Activated CD8-positive, alpha-beta T cell treated with anti-CD3 and anti-CD28 coated beads for 36 hours (primary cell): ENCODE data around the gene DDX3X. TPM values are rescaled to one million over a fixed set of nuclear protein-coding genes. Genes with fewer than 3 reads are reported as not detected.
"Not testable (repeated sequence)": the region's sequence is repeated elsewhere in the genome, so short reads cannot be mapped to it uniquely, and the experiment has no call there.

Experiments used
- ATAC-seq: fragments of 200-7000 bp; cut with Tn5 transposase; one replicate; pipeline ENCODE4 v1.10.0; 2021; ENCODE audit warnings: mild to moderate bottlenecking, moderate library complexity
- CTCF ChIA-PET: fragments of 350-600 bp; sonication (Branson Sonifier 250); formaldehyde crosslinking; loops from one replicate; lab custom pipeline; 2021; ENCODE audit warnings: antibody characterized with exemption; lab: Charles Lee
- POLR2A ChIA-PET: fragments of 350-600 bp; sonication (Branson Sonifier 250); formaldehyde crosslinking; loops from one replicate; lab custom pipeline; 2021; ENCODE audit warnings: antibody characterized with exemption; lab: Charles Lee
- DNase-seq: peaks from one replicate; pipeline ENCODE4 v3.0.0-alpha.2; 2020
- H3K27ac Mint-ChIP-seq: one replicate; pipeline ENCODE4 v1.8.0; 2021; ENCODE audit warnings: mild to moderate bottlenecking, mixed read lengths
- H3K27me3 Mint-ChIP-seq: one replicate; pipeline ENCODE4 v1.8.0; 2021; ENCODE audit warnings: mixed read lengths
- H3K36me3 Mint-ChIP-seq: one replicate; pipeline ENCODE4 v1.8.0; 2021; ENCODE audit warnings: low read depth, mixed read lengths
- H3K4me1 Mint-ChIP-seq: one replicate; pipeline ENCODE4 v1.8.0; 2021; ENCODE audit warnings: low read depth, mixed read lengths
- H3K4me3 Mint-ChIP-seq: one replicate; pipeline ENCODE4 v1.8.0; 2021; ENCODE audit warnings: mild to moderate bottlenecking, moderate library complexity, mixed read lengths
- H3K9me3 Mint-ChIP-seq: one replicate; pipeline ENCODE4 v1.8.0; 2021; ENCODE audit warnings: mixed read lengths
- CTCF ChIP-seq: fragments of 200-600 bp; IDR thresholded peaks from one replicate; pipeline ENCODE4 v1.8.0; 2022; ENCODE audit warnings: antibody characterized with exemption, mild to moderate bottlenecking
- intact Hi-C: fragments of 100-400 bp; cut with micrococcal nuclease; formaldehyde crosslinking; loops from one replicate; pipeline ENCODE4 v1.10.0; 2022
- total RNA-seq, 2 experiments: library from RNA; stranded (reverse); gene quantifications; one replicate each; pipeline ENCODE4 v1.2.3, GENCODE V29; 2021

Gene DDX3X
- total RNA-seq, 2 experiments from 2014 or later = 172 to 181 TPM

- Mint-ChIP-seq H3K27me3 (no peaks in the 10 kb centered on the region), H3K4me3 (no peak overlapping the region), H3K36me3 (no peaks in the 10 kb centered on the region), H3K4me1 (no peaks in the 10 kb centered on the region), H3K9me3 (no peaks in the 10 kb centered on the region), H3K27ac (no peak overlapping the region)
- ChIA-PET POLR2A (no interaction called here), CTCF (no interaction called here)
- ATAC-seq (no peak), DNase-seq (no peak)
- no peak for TF ChIP-seq CTCF
- intact Hi-C loops = no loop called here
Measured at GRCh38 chrX:41391606-41392005, 57.6 kb downstream of the DDX3X start.

GRCh38 chrX:41394293-41394692 is 60.3 kb downstream of the DDX3X start:
- no peak for ATAC-seq
- H3K9me3 Mint-ChIP-seq = no peaks in the 10 kb centered on the region
- ChIA-PET POLR2A (no interaction called here), CTCF (no interaction called here)
- no peaks in the 10 kb centered on the region for H3K4me1 Mint-ChIP-seq
- H3K36me3 Mint-ChIP-seq = no peaks in the 10 kb centered on the region
- no peak for TF ChIP-seq CTCF
- no peak overlapping the region for H3K4me3 Mint-ChIP-seq
- no peak overlapping the region for H3K27ac Mint-ChIP-seq
- DNase-seq = no peak
- intact Hi-C loops = no loop called here
- no peaks in the 10 kb centered on the region for H3K27me3 Mint-ChIP-seq

- intact Hi-C loops = no loop called here
- Mint-ChIP-seq H3K27ac (no peak overlapping the region), H3K36me3 (no peaks in the 10 kb centered on the region), H3K4me3 (no peak overlapping the region), H3K9me3 (no peaks in the 10 kb centered on the region), H3K4me1 (no peaks in the 10 kb centered on the region), H3K27me3 (no peaks in the 10 kb centered on the region)
- DNase-seq = no peak
- no peak for TF ChIP-seq CTCF
- ChIA-PET POLR2A (no interaction called here), CTCF (no interaction called here)
- ATAC-seq = no peak
Measured at GRCh38 chrX:41397219-41397618, 63.3 kb downstream of the DDX3X start.

GRCh38 chrX:41397768-41398167 is 63.8 kb downstream of the DDX3X start:
- Mint-ChIP-seq H3K27ac (no peak overlapping the region), H3K27me3 (no peaks in the 10 kb centered on the region), H3K4me1 (no peaks in the 10 kb centered on the region), H3K9me3 (no peaks in the 10 kb centered on the region), H3K36me3 (no peaks in the 10 kb centered on the region), H3K4me3 (no peak overlapping the region)
- ChIA-PET CTCF (no interaction called here), POLR2A (no interaction called here)
- ATAC-seq (no peak), DNase-seq (no peak)
- no peak for TF ChIP-seq CTCF
- intact Hi-C loops = no loop called here

- CTCF ChIA-PET, POLR2A ChIA-PET, H3K36me3 Mint-ChIP-seq, H3K27me3 Mint-ChIP-seq, H3K4me3 Mint-ChIP-seq, DNase-seq, ATAC-seq, H3K9me3 Mint-ChIP-seq, intact Hi-C loops, H3K27ac Mint-ChIP-seq, H3K4me1 Mint-ChIP-seq: not testable (repeated sequence)
Measured at GRCh38 chrX:41402556-41402955, 68.6 kb downstream of the DDX3X start.

- CTCF ChIA-PET = no interaction called here
- no peak for DNase-seq
- POLR2A ChIA-PET = no interaction called here
- no peak overlapping the region for H3K4me3 Mint-ChIP-seq
- no peaks in the 10 kb centered on the region for H3K36me3 Mint-ChIP-seq
- H3K9me3 Mint-ChIP-seq = no peaks in the 10 kb centered on the region
- H3K27ac Mint-ChIP-seq = no peak overlapping the region
- intact Hi-C loops = no loop called here
- TF ChIP-seq CTCF = no peak
- no peaks in the 10 kb centered on the region for H3K27me3 Mint-ChIP-seq
- ATAC-seq = no peak
- no peaks in the 10 kb centered on the region for H3K4me1 Mint-ChIP-seq
Measured at GRCh38 chrX:41405551-41405950, 71.6 kb downstream of the DDX3X start.
